Activated naive CD4-positive, alpha-beta T cell (primary cell): ENCODE data around the gene SERPINA4.

Experiments used
- DNase-seq, 4 experiments: peaks; one replicate each; lab custom pipeline; 2025; lab: John Stamatoyannopoulos, UW

Gene SERPINA4

DNA sequence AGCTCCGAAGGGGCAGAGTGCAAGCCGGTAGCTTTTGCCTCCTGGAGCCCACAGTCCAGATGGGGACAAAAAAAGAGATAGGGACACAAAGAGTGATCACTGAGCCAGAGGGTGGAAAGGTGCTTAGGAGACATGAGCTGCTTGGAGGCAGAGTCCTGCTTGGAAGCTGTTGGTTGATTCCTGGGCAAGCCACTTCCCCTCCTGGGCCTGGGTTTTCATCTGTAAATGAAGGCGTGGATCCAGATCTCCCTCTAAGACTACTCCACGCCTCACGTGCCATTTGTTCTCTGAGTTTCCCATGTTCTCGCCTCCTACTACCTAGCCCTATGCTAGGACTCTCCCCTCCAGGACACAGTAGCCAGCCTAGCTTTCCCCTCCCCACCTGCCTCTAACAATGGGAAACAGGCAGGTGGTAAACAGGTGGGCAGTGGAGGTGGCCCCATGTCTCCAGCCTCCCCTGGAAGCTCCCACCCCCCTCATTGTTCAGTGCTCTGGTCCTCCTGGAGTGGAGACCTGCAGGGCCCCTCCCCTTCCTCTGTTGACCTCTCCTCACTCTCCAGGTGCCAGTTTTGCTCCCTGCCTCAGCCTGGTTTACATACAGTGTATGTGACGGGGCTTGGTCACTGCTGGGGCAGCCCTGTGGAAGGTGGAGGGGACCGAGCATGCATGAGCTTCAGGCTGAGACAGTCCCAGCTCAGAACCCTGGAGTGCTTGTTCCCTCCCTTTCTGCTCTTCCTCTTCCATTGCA is 54.8 kb downstream of the SERPINA4 start:
- no peak for DNase-seq

DNA sequence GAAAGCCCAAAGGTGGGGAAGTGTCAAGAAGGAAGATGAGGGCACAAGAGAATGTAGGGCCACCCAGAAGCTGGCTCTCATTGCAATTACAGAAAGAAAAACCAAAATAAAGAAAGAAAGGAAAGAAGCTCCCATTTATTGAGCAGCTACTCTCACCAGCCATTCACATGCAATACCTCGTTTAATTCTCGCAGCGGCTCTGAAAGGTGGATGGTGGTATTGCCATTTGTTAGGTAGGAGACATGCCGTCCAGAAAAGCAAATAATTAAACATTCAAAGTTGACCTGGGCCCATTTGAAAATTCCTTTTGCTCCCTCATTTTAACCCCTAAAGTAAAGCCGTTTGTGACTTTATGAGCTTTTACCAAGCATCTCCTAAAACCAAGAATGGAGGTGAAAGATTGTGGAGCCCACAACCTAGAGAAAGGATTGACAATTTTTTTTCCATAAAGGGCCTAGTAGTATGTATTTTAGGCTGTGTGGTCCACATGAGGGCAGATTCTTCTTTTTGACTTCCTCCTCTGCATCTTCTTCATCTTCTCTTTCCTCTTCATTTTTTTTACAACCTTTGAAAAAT is 56.2 kb downstream of the SERPINA4 start:
- no peak for DNase-seq

DNA sequence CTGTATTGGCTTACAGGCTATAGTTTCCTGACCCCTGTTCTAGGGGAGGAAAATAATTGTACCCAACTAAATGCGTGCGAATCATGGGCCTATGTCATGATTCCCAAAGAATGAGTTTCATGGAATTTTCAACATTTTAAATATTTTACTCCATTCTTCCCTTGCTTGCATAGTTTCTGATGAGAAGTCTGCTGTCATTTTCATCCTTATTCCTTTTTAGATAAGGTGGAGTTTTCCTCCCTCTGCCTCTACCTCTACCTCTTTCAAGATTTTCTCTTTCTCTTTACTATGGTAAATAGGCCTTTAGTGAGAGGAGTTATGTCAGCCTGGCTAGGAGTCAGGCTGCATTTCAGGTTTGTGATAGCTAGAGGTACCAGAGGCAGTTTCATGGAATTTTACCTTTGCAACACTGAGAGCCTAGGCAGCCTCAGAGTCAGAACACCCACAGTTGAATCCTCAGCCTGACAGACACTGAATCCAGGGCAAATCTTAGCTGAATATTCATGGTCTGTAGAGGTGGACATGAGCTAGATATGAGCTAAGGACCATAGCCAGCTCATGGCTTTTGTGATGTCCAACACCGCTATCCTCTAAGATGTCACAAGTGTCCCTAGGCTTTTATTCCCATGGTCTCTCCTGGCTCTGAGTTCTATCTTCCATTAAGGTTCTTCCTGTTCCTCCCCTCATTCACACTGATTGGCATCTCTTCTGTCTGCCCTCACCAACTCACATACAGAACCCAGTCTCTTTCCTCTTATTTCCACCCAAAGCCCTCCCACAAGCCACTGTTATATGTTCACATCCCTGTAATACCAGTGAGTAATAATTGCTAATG is 57.0 kb downstream of the SERPINA4 start:
- DNase-seq = no peak

GRCh38 chr14:94619297-94619696 is 58.1 kb downstream of the SERPINA4 start:
- DNase-seq = no peak
